ENCODE measurements around the gene TEDC2. TPM values are rescaled to one million over a fixed set of nuclear protein-coding genes. Genes with fewer than 3 reads are reported as not detected.
"Not testable (repeated sequence)": the region's sequence is repeated elsewhere in the genome, so short reads cannot be mapped to it uniquely, and the experiment has no call there.

TEDC2 gene
- total RNA-seq, 2 experiments from 2014 or later: 48.0 to 110 TPM

DNA sequence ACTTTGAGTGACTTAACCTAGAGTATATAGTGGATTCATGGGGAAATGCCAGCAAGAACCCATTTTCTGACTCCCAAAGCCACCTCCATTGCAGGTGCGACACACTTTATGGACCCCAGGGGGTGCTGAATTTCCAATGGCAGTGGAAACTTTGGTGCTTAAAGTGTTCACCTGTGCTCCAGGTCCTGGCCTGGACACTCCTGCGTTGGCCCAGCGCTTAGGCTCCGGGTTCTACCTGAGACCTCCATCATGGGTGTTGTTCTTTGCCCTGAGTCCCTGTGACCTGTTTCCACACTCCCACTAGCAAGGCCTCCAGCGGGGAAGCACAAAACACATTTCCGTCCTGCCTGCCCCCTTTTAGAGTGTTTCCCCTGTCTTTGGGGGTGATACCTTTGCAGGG is 27.6 kb upstream of the TEDC2 start:
- CTCF ChIA-PET (ENCODE audit: unreplicated experiment): no interaction called here
- POLR2A ChIA-PET: interaction anchor here (0.8 kb wide), 1 partner anchor 102 kb away, joined by 3 read pairs; no protein-coding TSS in a partner anchor
- H3K79me2 ChIP-seq (ENCODE audit: insufficient read depth, low read depth, low read length): peaks cover 36% of the 10 kb centered on the region
- no peak overlapping the region for H2AFZ ChIP-seq (ENCODE audit: low read length)
- no peak for DNase-seq (ENCODE audit: low spot score)
- peaks cover 26% of the 10 kb centered on the region for H3K4me1 ChIP-seq (ENCODE audit: insufficient read depth, low read length, poor library complexity, severe bottlenecking)
- intact Hi-C loops (cut with micrococcal nuclease; ENCODE audit: unreplicated experiment): loop anchor here (5.0 kb wide), 1 partner anchor 35 kb away; no protein-coding TSS in a partner anchor
- no peak overlapping the region for H3K27ac ChIP-seq (ENCODE audit: low read depth, low read length, poor library complexity, severe bottlenecking)
- H3K4me3 ChIP-seq (ENCODE audit: low read depth, low read length, poor library complexity, severe bottlenecking): no peak overlapping the region
- peaks cover 17% of the 10 kb centered on the region for H4K20me1 ChIP-seq (ENCODE audit: insufficient read depth, low read length)
- BruUV-seq (replicated peaks): TSS peak; percentile 39
- H3K4me2 ChIP-seq (ENCODE audit: low read length): no peak overlapping the region
- TF ChIP-seq EZH2phosphoT487 (IDR thresholded peaks at IDR 0.05; ENCODE audit: borderline replicate concordance, low read depth, low read length) (no peak), CTCF (conservative IDR thresholded peaks at IDR 0.05; ENCODE audit: low read length) (peak; percentile 59)
- H3K36me3 ChIP-seq (ENCODE audit: insufficient read depth, low read length): peaks cover 65% of the 10 kb centered on the region
- no peaks in the 10 kb centered on the region for H3K9me3 ChIP-seq (ENCODE audit: low read length)
- no peaks in the 10 kb centered on the region for H3K9me2 ChIP-seq (ENCODE audit: insufficient read depth, low read length)

DNA sequence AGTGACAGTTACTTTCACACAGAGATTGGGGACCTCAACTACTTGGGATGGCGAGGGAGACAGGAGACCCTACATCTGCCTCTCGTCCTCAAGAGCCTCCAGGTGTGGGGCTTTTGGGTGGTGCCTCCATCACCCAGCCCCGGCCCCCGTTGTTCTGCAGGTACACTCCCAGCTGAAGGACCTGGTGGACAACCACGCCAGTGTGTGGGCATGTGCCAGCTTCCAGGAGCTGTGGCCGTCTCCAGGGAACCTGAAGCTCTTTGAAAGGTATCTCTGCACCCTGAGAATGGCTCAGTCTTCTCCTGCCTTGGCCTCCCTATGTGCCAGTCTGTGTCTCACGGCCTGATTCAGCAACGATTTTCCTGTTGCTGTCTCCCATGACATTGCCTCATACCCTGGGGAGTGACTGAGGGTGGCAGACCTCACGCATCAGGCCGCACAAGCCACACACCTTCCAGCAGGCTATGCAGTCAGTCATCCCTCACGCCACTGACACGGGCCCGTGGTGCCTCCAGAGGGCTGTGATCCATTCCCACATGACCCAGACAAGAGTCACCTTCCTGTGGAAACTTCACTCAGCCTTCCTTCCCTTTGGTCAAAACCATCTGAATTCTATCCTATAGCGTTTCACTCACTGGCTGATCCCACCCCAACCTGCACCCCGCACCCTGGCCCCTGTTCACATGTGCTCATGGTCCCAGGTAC is 27.0 kb upstream of the TEDC2 start:
- Histone ChIP-seq H3K4me1 (ENCODE audit: insufficient read depth, low read length, poor library complexity, severe bottlenecking) (peaks cover 19% of the 10 kb centered on the region), H3K4me3 (ENCODE audit: low read depth, low read length, poor library complexity, severe bottlenecking) (no peak overlapping the region), H3K27ac (ENCODE audit: low read depth, low read length, poor library complexity, severe bottlenecking) (no peak overlapping the region), H3K79me2 (ENCODE audit: insufficient read depth, low read depth, low read length) (peaks cover 36% of the 10 kb centered on the region), H2AFZ (ENCODE audit: low read length) (no peak overlapping the region), H3K4me2 (ENCODE audit: low read length) (no peak overlapping the region), H3K9me2 (ENCODE audit: insufficient read depth, low read length) (no peaks in the 10 kb centered on the region), H4K20me1 (ENCODE audit: insufficient read depth, low read length) (peaks cover 17% of the 10 kb centered on the region), H3K9me3 (ENCODE audit: low read length) (no peaks in the 10 kb centered on the region), H3K36me3 (ENCODE audit: insufficient read depth, low read length) (peaks cover 71% of the 10 kb centered on the region)
- BruUV-seq (replicated peaks): no TSS peak
- TF ChIP-seq CTCF (conservative IDR thresholded peaks at IDR 0.05; ENCODE audit: low read length): no peak
- CTCF ChIA-PET (ENCODE audit: unreplicated experiment): interaction anchor here (0.6 kb wide), 1 partner anchor 70 kb away, joined by 3 read pairs; no protein-coding TSS in a partner anchor
- intact Hi-C loops (cut with micrococcal nuclease; ENCODE audit: unreplicated experiment): loop anchor here (5.0 kb wide), 1 partner anchor 34 kb away; no protein-coding TSS in a partner anchor
- POLR2A ChIA-PET: no interaction called here
- DNase-seq (ENCODE audit: low spot score): no peak

GRCh38 chr16:2435236-2435635 is 24.7 kb upstream of the TEDC2 start:
- BruUV-seq (replicated peaks); H3K9me2 ChIP-seq (ENCODE audit: insufficient read depth, low read length); H3K4me3 ChIP-seq (ENCODE audit: low read depth, low read length, poor library complexity, severe bottlenecking); DNase-seq (ENCODE audit: low spot score); POLR2A ChIA-PET; CTCF ChIA-PET (ENCODE audit: unreplicated experiment); H3K9me3 ChIP-seq (ENCODE audit: low read length); H2AFZ ChIP-seq (ENCODE audit: low read length); H3K4me2 ChIP-seq (ENCODE audit: low read length); H3K27ac ChIP-seq (ENCODE audit: low read depth, low read length, poor library complexity, severe bottlenecking); intact Hi-C loops (cut with micrococcal nuclease; ENCODE audit: unreplicated experiment): not testable (repeated sequence)
- Histone ChIP-seq H3K79me2 (ENCODE audit: insufficient read depth, low read depth, low read length) (peaks cover 29% of the 10 kb centered on the region), H4K20me1 (ENCODE audit: insufficient read depth, low read length) (peaks cover 12% of the 10 kb centered on the region), H3K36me3 (ENCODE audit: insufficient read depth, low read length) (peaks cover 94% of the 10 kb centered on the region), H3K4me1 (ENCODE audit: insufficient read depth, low read length, poor library complexity, severe bottlenecking) (peaks cover 27% of the 10 kb centered on the region)
